ENCODE results near the gene BIRC6. TPM values are rescaled to one million over a fixed set of nuclear protein-coding genes. Genes with fewer than 3 reads are reported as not detected.

BIRC6 gene
- total RNA-seq, 1 donor from 2014 or later = 180 TPM

- CTCF ChIA-PET = no interaction called here
- TF ChIP-seq CTCF (IDR thresholded peaks at IDR 0.05) = no peak
Measured at GRCh38 chr2:32485399-32485798, 128.6 kb downstream of the BIRC6 start.

GRCh38 chr2:32489061-32489460 is 132.2 kb downstream of the BIRC6 start:
- no peak overlapping the region for H3K27ac Mint-ChIP-seq
- intact Hi-C loops (cut with micrococcal nuclease) = no loop called here
- H3K4me1 Mint-ChIP-seq = peaks cover 2% of the 10 kb centered on the region
- no peak for DNase-seq
- no peaks in the 10 kb centered on the region for H3K27me3 Mint-ChIP-seq
- ChIA-PET CTCF (interaction anchor here (0.7 kb wide), 1 partner anchor 49 kb away, joined by 3 read pairs; no protein-coding TSS in a partner anchor), POLR2A (no interaction called here)
- H3K9me3 Mint-ChIP-seq = no peaks in the 10 kb centered on the region
- H3K4me3 Mint-ChIP-seq = no peak overlapping the region
- ATAC-seq (ENCODE audit: low read depth) = no peak
- H3K36me3 Mint-ChIP-seq (ENCODE audit: low read depth) = peaks cover 57% of the 10 kb centered on the region
- TF ChIP-seq CTCF (IDR thresholded peaks at IDR 0.05) = no peak

More at GRCh38 chr2:32485399-32485798, 128.6 kb downstream of the BIRC6 start:
- no peaks in the 10 kb centered on the region for H3K27me3 Mint-ChIP-seq
- peaks cover 2% of the 10 kb centered on the region for H3K4me1 Mint-ChIP-seq
- H3K27ac Mint-ChIP-seq = no peak overlapping the region
- intact Hi-C loops (cut with micrococcal nuclease) = no loop called here
- H3K36me3 Mint-ChIP-seq (ENCODE audit: low read depth) = peaks cover 68% of the 10 kb centered on the region
- DNase-seq = no peak
- no peaks in the 10 kb centered on the region for H3K9me3 Mint-ChIP-seq
- POLR2A ChIA-PET = no interaction called here
- H3K4me3 Mint-ChIP-seq = no peak overlapping the region
- ATAC-seq (ENCODE audit: low read depth) = no peak

DNA sequence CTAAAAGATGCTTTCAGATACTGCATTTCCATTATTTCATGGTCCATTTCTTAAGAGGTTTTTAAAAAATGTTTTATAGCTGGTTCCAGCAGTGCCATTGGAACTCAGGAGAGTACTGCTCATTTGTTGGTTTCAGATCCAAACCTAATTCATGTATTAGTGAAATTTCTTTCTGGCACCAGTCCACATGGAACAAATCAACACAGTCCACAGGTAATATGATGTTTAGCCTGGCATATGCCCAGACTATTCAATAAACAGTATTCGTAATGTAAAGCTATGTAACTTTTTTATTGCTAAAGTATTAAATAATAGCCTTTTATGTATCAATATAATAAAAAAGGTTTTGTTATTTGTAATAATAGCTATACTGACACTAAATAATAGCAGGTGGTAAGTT is 134.5 kb downstream of the BIRC6 start:
- Mint-ChIP-seq H3K36me3 (ENCODE audit: low read depth) (peaks cover 55% of the 10 kb centered on the region), H3K4me1 (no peaks in the 10 kb centered on the region), H3K4me3 (no peak overlapping the region), H3K27ac (no peak overlapping the region), H3K9me3 (no peaks in the 10 kb centered on the region), H3K27me3 (no peaks in the 10 kb centered on the region)
- ChIA-PET POLR2A (no interaction called here), CTCF (no interaction called here)
- intact Hi-C loops (cut with micrococcal nuclease) = no loop called here
- DNase-seq = no peak
- no peak for TF ChIP-seq CTCF (IDR thresholded peaks at IDR 0.05)
- no peak for ATAC-seq (ENCODE audit: low read depth)

DNA sequence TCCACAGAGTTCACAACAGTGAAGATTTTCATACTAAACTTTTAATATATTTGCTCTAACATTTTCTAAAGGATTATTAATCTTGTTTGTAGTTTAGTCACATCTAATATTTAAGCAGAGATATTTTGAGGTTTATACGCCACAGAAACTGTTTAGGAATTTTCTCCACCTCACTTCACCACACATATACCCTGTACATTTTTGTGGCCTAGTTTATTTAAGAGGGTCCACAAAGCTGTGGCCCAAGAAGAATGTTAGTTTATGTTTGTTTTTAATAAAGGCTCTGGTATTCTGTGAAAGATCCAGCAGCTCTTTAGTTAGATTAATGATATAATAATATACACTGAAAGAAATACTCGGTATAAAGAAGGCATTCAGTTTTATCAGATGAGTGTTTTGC is 138.3 kb downstream of the BIRC6 start:
- Mint-ChIP-seq H3K36me3 (ENCODE audit: low read depth) (peaks cover 64% of the 10 kb centered on the region), H3K4me1 (peaks cover 14% of the 10 kb centered on the region)
- POLR2A ChIA-PET = no interaction called here

GRCh38 chr2:32496662-32497061 is 139.8 kb downstream of the BIRC6 start:
- peaks cover 14% of the 10 kb centered on the region for H3K4me1 Mint-ChIP-seq
- DNase-seq (no peak), ATAC-seq (ENCODE audit: low read depth) (no peak)
- POLR2A ChIA-PET = no interaction called here
- CTCF ChIA-PET = no interaction called here
- intact Hi-C loops (cut with micrococcal nuclease) = no loop called here
- H3K27me3 Mint-ChIP-seq = no peaks in the 10 kb centered on the region
- peaks cover 66% of the 10 kb centered on the region for H3K36me3 Mint-ChIP-seq (ENCODE audit: low read depth)
- peak overlapping the region; percentile 4 for H3K27ac Mint-ChIP-seq
- TF ChIP-seq CTCF (IDR thresholded peaks at IDR 0.05) = no peak
- H3K9me3 Mint-ChIP-seq = no peaks in the 10 kb centered on the region
- no peak overlapping the region for H3K4me3 Mint-ChIP-seq

More for the DNA sequence above, 138.3 kb downstream of the BIRC6 start:
- no peaks in the 10 kb centered on the region for H3K9me3 Mint-ChIP-seq
- intact Hi-C loops (cut with micrococcal nuclease) = no loop called here
- no peak for TF ChIP-seq CTCF (IDR thresholded peaks at IDR 0.05)
- H3K27ac Mint-ChIP-seq = no peak overlapping the region
- DNase-seq (no peak), ATAC-seq (ENCODE audit: low read depth) (no peak)
- CTCF ChIA-PET = no interaction called here
- no peak overlapping the region for H3K4me3 Mint-ChIP-seq
- H3K27me3 Mint-ChIP-seq = no peaks in the 10 kb centered on the region
